DND-41 (cell line): ENCODE measurements around the gene CCDC138.

Experiments
- CTCF ChIP-seq: IDR thresholded peaks from 2 replicates; pipeline ENCODE4 v1.5.1; 2012; ENCODE audit warnings: borderline replicate concordance, low read length, moderate library complexity, mild to moderate bottlenecking; ENCODE audit not compliant: poor library complexity, severe bottlenecking; ENCODE audit errors: extremely low read depth
- EZH2 ChIP-seq: IDR thresholded peaks from 3 replicates; pipeline ENCODE4 v1.6.1; 2012; ENCODE audit warnings: borderline replicate concordance, low read depth, mild to moderate bottlenecking, moderate library complexity, low read length, inconsistent platforms; ENCODE audit not compliant: severe bottlenecking

GRCh38 chr2:108852375-108852774 lies 65.8 kb downstream of the CCDC138 start:
- TF ChIP-seq CTCF: no peak
- TF ChIP-seq EZH2: no peak
